ENCODE results near the gene CCNE1. TPM values are rescaled to one million over a fixed set of nuclear protein-coding genes. Genes with fewer than 3 reads are reported as not detected.

Gene CCNE1
- total RNA-seq, 1 experiment from 2014 or later, result 36.0 TPM

GRCh38 chr19:29763196-29763595 is 48.6 kb upstream of the CCNE1 start:
- H3K36me3 Mint-ChIP-seq, result no peaks in the 10 kb centered on the region
- H3K4me3 Mint-ChIP-seq, result no peak overlapping the region
- ATAC-seq, result no peak
- TF ChIP-seq ZNF232 (CRISPR knock-in tag; IDR thresholded peaks at IDR 0.05) (no peak), HMGA2 (CRISPR knock-in tag; IDR thresholded peaks at IDR 0.05) (no peak), FOXJ3 (CRISPR knock-in tag; IDR thresholded peaks at IDR 0.05; ENCODE audit: borderline replicate concordance) (no peak), JUN (CRISPR knock-in tag; IDR thresholded peaks at IDR 0.05) (no peak), FOXP4 (CRISPR knock-in tag; IDR thresholded peaks at IDR 0.05) (no peak), CREB1 (CRISPR knock-in tag; IDR thresholded peaks at IDR 0.05) (no peak), CTCF (IDR thresholded peaks at IDR 0.05) (no peak), GABPB1 (CRISPR knock-in tag; IDR thresholded peaks at IDR 0.05) (no peak), NFYB (CRISPR knock-in tag; conservative IDR thresholded peaks at IDR 0.05; ENCODE audit: low read depth) (no peak), CBFB (CRISPR knock-in tag; IDR thresholded peaks at IDR 0.05; ENCODE audit: low read depth) (no peak)
- H3K9me3 Mint-ChIP-seq, result no peaks in the 10 kb centered on the region
- no peak overlapping the region for H3K27ac Mint-ChIP-seq
- ChIA-PET CTCF (interaction anchor here (0.6 to 6.6 kb wide), 2 partner anchors 7 to 55 kb away, joined by 3 to 70 read pairs; no protein-coding TSS in a partner anchor), POLR2A (no interaction called here)
- peaks cover 4% of the 10 kb centered on the region; the same call in 1 of the 2 replicates for H3K4me1 Mint-ChIP-seq
- H3K27me3 Mint-ChIP-seq (ENCODE audit: low read depth), result no peaks in the 10 kb centered on the region; the same call in 1 of the 2 replicates
- no peak for DNase-seq (ENCODE audit: low spot score)

GRCh38 chr19:29764361-29764760 is 47.4 kb upstream of the CCNE1 start:
- ChIA-PET POLR2A (no interaction called here), CTCF (no interaction called here)
- TF ChIP-seq ZNF281 (CRISPR knock-in tag; IDR thresholded peaks at IDR 0.05), result no peak
- TF ChIP-seq OVOL2 (CRISPR knock-in tag; IDR thresholded peaks at IDR 0.05; ENCODE audit: borderline replicate concordance), result no peak
- no peak for TF ChIP-seq GABPB1 (CRISPR knock-in tag; IDR thresholded peaks at IDR 0.05)
- TF ChIP-seq NFYB (CRISPR knock-in tag; conservative IDR thresholded peaks at IDR 0.05; ENCODE audit: low read depth), result no peak
- Mint-ChIP-seq H3K4me3 (no peak overlapping the region), H3K27ac (no peak overlapping the region), H3K36me3 (no peaks in the 10 kb centered on the region), H3K27me3 (ENCODE audit: low read depth) (no peaks in the 10 kb centered on the region; the same call in 1 of the 2 replicates), H3K4me1 (peaks cover 4% of the 10 kb centered on the region; the same call in 1 of the 2 replicates), H3K9me3 (no peaks in the 10 kb centered on the region)
- ATAC-seq (no peak), DNase-seq (ENCODE audit: low spot score) (no peak)

GRCh38 chr19:29766100-29766499 is 45.7 kb upstream of the CCNE1 start:
- DNase-seq (ENCODE audit: low spot score), result no peak
- Mint-ChIP-seq H3K9me3 (no peaks in the 10 kb centered on the region), H3K4me3 (no peak overlapping the region), H3K36me3 (no peaks in the 10 kb centered on the region), H3K27me3 (ENCODE audit: low read depth) (no peaks in the 10 kb centered on the region; the same call in 1 of the 2 replicates), H3K4me1 (peaks cover 4% of the 10 kb centered on the region; the same call in 1 of the 2 replicates), H3K27ac (no peak overlapping the region)
- CTCF ChIA-PET, result no interaction called here
- POLR2A ChIA-PET, result no interaction called here
- no peak for ATAC-seq
- TF ChIP-seq ZNF219 (CRISPR knock-in tag; IDR thresholded peaks at IDR 0.05; ENCODE audit: borderline replicate concordance), result no peak
- TF ChIP-seq MYBL2 (CRISPR knock-in tag; IDR thresholded peaks at IDR 0.05), result no peak
- no peak for TF ChIP-seq USF2 (CRISPR knock-in tag; IDR thresholded peaks at IDR 0.05)
- no peak for TF ChIP-seq IRF1 (CRISPR knock-in tag; IDR thresholded peaks at IDR 0.05)
- TF ChIP-seq CTCF (IDR thresholded peaks at IDR 0.05), result no peak
- no peak for TF ChIP-seq AR (CRISPR knock-in tag; IDR thresholded peaks at IDR 0.05)
